ENCODE measurements around the gene SSC5D. TPM values are rescaled to one million over a fixed set of nuclear protein-coding genes. Genes with fewer than 3 reads are reported as not detected.

Gene SSC5D
- 70.0 and 81.2 TPM in 2 replicates for total RNA-seq

DNA sequence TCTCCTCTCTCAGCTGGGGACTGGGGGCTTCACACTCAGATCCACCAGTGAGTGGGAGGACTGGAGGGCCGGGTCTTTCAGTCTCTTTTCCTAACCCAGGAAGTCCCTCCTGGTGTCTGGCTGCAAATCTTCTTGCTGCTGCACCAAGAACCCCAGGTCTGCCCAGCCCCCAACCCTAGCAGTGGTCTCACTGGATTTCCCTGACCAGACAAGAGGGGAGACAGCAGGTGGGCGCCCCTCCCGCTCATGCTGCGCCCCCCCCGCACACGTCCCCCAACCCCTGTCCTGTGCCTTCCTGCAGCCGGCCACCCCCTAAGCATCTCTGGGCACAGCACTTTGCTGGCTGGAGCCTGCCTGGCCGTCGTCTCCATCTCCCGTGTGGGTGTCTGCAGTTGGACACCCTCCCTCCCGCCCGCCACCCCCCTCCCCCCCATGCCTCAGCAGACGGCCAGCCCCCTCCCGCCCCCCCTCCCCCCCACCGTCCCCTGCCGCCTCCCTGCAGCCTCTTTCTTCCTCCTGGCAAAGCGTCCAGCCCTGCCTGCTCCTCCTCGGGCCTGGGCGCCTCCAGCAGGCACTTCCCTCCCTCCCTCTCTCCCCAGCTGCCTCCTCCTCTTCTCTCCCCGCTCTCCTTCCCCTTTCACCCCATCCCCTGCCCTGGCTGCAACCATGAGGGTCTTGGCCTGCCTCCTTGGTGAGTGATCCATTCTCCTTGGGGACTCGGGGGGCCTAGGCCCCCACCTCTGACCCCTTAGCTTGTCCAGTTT lies at the start of gene SSC5D:
TSS of gene SSC5D (plus strand) at position 513 of the 764 bp plus-strand sequence. CDS start at position 667, 154 bp downstream.

GRCh38 chr19:55443045-55443823 lies 45.0 kb upstream of the SSC5D start, which contains the start of gene SHISA7:
TSS of gene SHISA7 (minus strand) at chr19:55443300. CDS start at chr19:55442863, 437 bp downstream.

GRCh38 chr19:55461259-55461973 lies 26.8 kb upstream of the SSC5D start, which contains the start of gene ISOC2:
TSS of gene ISOC2 (minus strand) at chr19:55461642. CDS start at chr19:55456486, 5,156 bp downstream.

GRCh38 chr19:55464662-55465054 lies 23.6 kb upstream of the SSC5D start, which contains the start of gene C19orf85:
TSS of gene C19orf85 (minus strand) at chr19:55464751. CDS start at chr19:55464554, 197 bp downstream.

DNA sequence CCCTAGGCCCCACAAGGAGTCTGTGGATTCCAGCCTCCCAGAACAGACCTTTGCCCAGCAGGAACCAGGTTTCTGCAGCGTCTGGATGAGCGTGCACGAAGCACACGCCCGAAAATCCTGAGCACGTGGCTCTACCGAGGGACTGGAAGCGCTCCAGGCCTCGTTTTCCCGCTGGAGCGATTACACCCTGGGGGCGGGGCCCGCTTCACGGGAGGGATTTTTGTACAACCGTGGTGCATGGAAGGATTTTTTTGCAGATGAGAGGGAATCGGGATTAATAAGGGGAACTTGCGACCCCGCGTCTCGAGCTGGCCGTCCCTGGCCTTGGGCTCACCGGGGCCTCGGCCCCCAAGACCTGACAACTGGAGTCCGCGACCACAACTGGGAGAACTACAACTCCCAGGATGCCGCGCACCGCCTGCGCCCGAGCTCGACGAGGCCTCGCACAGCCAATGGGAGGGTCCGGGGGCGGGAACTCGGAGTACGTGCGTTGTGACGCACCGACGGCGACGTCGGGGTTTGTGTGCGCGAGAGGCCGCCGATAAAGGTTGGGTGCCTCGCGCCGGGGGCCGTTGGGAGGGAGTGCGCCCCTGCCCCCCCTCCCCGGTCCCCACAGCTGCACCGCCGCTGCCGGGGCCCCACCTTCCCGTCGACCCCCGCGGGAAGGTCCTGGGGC lies 12.0 kb upstream of the SSC5D start, which contains the start of gene ZNF628:
TSS of gene ZNF628 (plus strand) at position 518 of the 676 bp plus-strand sequence. CDS start 3,294 bp downstream, outside the sequence.

DNA sequence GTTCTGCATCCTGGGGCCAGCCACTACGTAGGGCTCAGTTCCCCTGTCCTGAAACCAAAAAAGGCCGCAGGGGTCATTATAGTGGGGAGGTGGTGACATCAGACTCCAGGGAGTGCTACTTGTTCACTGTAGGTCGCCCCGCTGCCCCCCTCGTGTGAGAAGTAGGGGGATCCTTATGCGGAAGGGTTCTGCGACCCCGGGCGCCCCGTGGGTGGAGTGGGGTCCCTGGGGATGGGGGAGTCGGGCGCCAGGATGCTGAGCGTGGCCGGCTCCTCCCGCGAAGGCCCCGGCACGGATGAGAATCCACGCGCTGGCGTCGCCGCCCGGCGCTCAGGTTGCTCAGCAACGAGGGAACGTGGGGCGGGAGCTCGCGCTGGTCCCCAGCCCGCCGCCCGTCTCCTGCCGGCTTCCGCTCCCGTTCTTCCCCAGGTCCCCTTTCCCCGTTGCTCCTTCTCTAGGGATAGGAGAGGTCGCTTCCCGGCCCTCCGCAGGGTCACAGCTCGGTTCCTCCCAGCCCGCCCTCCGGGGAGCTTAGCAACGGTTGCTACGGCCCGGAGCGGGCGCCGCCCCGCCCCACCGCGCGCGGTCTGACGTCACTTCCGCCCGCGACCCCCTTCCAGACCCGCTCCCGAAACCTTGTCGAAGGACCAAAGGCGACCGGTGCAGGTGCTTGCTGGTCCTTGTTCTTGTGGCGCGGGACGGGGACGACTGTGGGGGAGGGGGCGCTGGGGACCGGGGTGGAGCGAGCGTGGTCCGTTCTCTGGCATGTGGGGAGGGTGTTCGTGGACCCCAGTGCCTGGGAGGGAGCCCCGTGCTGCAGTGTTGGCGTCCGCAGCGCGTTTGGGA lies 3.4 kb upstream of the SSC5D start, which contains the start of gene NAT14:
TSS of gene NAT14 (plus strand) at position 596 of the 846 bp plus-strand sequence. CDS start 521 bp downstream, outside the sequence.

DNA sequence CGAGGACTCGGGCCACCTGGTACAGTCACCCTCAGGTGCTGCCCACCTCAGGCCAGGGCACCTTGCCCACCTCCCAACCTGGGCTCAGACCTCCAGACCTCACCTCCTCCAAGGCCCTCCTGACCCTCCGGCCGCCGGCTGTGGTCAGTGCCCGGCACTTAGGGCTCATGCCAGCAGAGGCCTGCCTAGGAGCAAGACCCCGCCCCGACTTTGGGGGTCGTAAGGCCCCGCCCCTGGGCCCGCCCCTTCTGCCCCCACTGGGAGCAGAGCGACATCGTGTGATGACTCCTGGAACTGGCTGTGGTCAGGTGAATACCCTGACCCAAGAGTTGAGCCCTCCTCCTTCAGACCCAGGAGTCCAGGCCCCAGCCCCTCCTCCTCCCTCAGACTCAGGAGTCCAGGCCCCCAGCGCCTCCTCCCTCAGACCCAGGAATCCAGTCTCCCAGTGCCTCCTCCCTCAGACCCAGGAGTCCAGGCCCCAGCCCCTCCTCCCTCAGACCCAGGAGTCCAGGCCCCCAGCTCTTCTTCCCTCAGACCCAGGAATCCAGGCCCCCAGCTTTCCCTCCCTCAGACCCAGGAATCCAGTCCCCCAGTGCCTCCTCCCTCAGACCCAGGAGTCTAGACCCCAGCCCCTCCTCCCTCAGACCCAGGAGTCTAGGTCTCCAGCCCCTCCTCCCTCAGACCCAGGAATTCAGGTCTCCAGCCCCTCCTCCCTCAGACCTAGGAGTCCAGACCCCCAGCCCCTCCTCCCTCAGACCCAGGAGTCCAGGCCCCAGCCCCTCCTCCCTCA lies 48.9 kb downstream of the SSC5D start, which contains the start of gene SBK2:
TSS of gene SBK2 (minus strand) at position 183 of the 790 bp plus-strand sequence. CDS start 839 bp downstream, outside the sequence.

GRCh38 chr19:55545443-55545842 lies 57.2 kb downstream of the SSC5D start, which contains the start of gene SBK3:
TSS of gene SBK3 (minus strand) at chr19:55545543. CDS start at chr19:55545543, 0 bp downstream.

Other genes starting within 250 kb of the SSC5D start
- 36.8 and 38.3 TPM in 2 replicates for gene PPP6R1, start 229.4 kb upstream of the SSC5D start, total RNA-seq
- 23.6 and 31.0 TPM in 2 replicates for gene HSPBP1, start 208.3 kb upstream of the SSC5D start, total RNA-seq
- gene BRSK1, start 204.4 kb upstream of the SSC5D start, total RNA-seq = 0.94 and 4.6 TPM in 2 replicates
- not detected in 2 replicates for gene TMEM150B, start 163.1 kb upstream of the SSC5D start, total RNA-seq
- 4.2 and 8.7 TPM in 2 replicates for gene KMT5C, start 148.6 kb upstream of the SSC5D start, total RNA-seq
- not detected in 2 replicates for gene COX6B2, start 133.7 kb upstream of the SSC5D start, total RNA-seq
- gene GARIN5B, start 125.2 kb upstream of the SSC5D start, total RNA-seq = not detected in 2 replicates
- gene IL11, start 118.0 kb upstream of the SSC5D start, total RNA-seq = 0.15 and 0.31 TPM in 2 replicates
- not detected in 2 replicates for gene TMEM190, start 111.6 kb upstream of the SSC5D start, total RNA-seq
- 0.19 and 0.83 TPM in 2 replicates for gene TMEM238, start 104.1 kb upstream of the SSC5D start, total RNA-seq
- gene RPL28, start 102.5 kb upstream of the SSC5D start, total RNA-seq = 656 and 731 TPM in 2 replicates
- gene UBE2S, start 80.6 kb upstream of the SSC5D start, total RNA-seq = 22.0 and 33.7 TPM in 2 replicates
- gene SHISA7, start 45.1 kb upstream of the SSC5D start, total RNA-seq = not detected in 2 replicates
- 84.9 and 94.9 TPM in 2 replicates for gene ISOC2, start 26.8 kb upstream of the SSC5D start, total RNA-seq
- gene C19orf85, start 23.7 kb upstream of the SSC5D start, total RNA-seq = not detected in 2 replicates
- gene ZNF628, start 11.8 kb upstream of the SSC5D start, total RNA-seq = 5.8 and 8.5 TPM in 2 replicates
- 4.2 and 11.4 TPM in 2 replicates for gene NAT14, start 3.2 kb upstream of the SSC5D start, total RNA-seq
- gene SBK2, start 48.7 kb downstream of the SSC5D start, total RNA-seq = not detected in 2 replicates
- gene SBK3, start 57.1 kb downstream of the SSC5D start, total RNA-seq = not detected in 2 replicates
- 6.3 and 6.6 TPM in 2 replicates for gene ZNF579, start 92.4 kb downstream of the SSC5D start, total RNA-seq
- 4.9 and 7.0 TPM in 2 replicates for gene FIZ1, start 111.1 kb downstream of the SSC5D start, total RNA-seq
- 17.9 and 21.6 TPM in 2 replicates for gene ZNF524, start 111.9 kb downstream of the SSC5D start, total RNA-seq
- gene ZNF865, start 117.2 kb downstream of the SSC5D start, total RNA-seq = 6.8 and 7.6 TPM in 2 replicates
- 2.1 and 4.0 TPM in 2 replicates for gene ZNF784, start 136.1 kb downstream of the SSC5D start, total RNA-seq
- gene ZNF580, start 152.6 kb downstream of the SSC5D start, total RNA-seq = 16.3 and 17.3 TPM in 2 replicates
- gene ZNF581, start 155.2 kb downstream of the SSC5D start, total RNA-seq = 37.1 and 44.1 TPM in 2 replicates
- 14.9 and 17.8 TPM in 2 replicates for gene CCDC106, start 159.8 kb downstream of the SSC5D start, total RNA-seq
- gene U2AF2, start 166.6 kb downstream of the SSC5D start, total RNA-seq = 86.1 and 111 TPM in 2 replicates
- gene EPN1, start 186.8 kb downstream of the SSC5D start, total RNA-seq = 164 and 197 TPM in 2 replicates
- gene NLRP9, start 250.0 kb downstream of the SSC5D start, total RNA-seq = not detected in 2 replicates

All from cardiac ventricle fibroblast (primary cell).